Suprapubic skin (tissue), 4 donors: ENCODE data around the gene PIK3CD.

Source experiments
- CTCF ChIP-seq, 2 donors: fragments of 200-600 bp in 1 of 2; fragments of 450-650 bp in 1 of 2; sonication (generic) in 1 of 2; IDR thresholded peaks; one replicate each; pipeline ENCODE4 v1.5.1; 2016 to 2019; ENCODE audit warnings: antibody characterized with exemption in 2 of 2, mild to moderate bottlenecking in 1 of 2, moderate library complexity in 1 of 2
- POLR2A ChIP-seq, 2 donors: fragments of 450-650 bp; IDR thresholded peaks; one replicate each; pipeline ENCODE4 v1.6.1; 2017; ENCODE audit warnings: antibody characterized with exemption in 2 of 2, mild to moderate bottlenecking in 2 of 2, moderate library complexity in 2 of 2
- POLR2AphosphoS5 ChIP-seq, 3 donors: sonication (generic); formaldehyde crosslinking; IDR thresholded peaks; one replicate each; pipeline ENCODE4 v1.6.1; 2017; ENCODE audit warnings: antibody characterized with exemption in 3 of 3

GRCh38 chr1:9651220-9651564, 339 bp upstream of the PIK3CD start:
- no peak for TF ChIP-seq POLR2AphosphoS5 (IDR thresholded peaks at IDR 0.05)
- no peak for TF ChIP-seq CTCF (IDR thresholded peaks at IDR 0.05)
- no peak for TF ChIP-seq POLR2A (IDR thresholded peaks at IDR 0.05)
